HL-60 (cell line): ENCODE data around the gene FBXW7.

ENCODE experiments used
- DNase-seq, 2 experiments: peaks; one replicate each; pipeline ENCODE4 v3.0.0-alpha.2; 2010 to 2020; ENCODE audit warnings: low read depth in 1 of 2, low spot score in 1 of 2
- H3K27ac ChIP-seq: fragments of 250-450 bp; sonication (Bioruptor Pico); replicated peaks from 2 replicates; pipeline ENCODE4 v1.5.1; 2020; ENCODE audit warnings: mild to moderate bottlenecking, moderate library complexity
- H3K27me3 ChIP-seq: fragments of 250-450 bp; sonication (Bioruptor Pico); 2 replicates; pipeline ENCODE4 v1.5.1; 2021; ENCODE audit warnings: mild to moderate bottlenecking, moderate library complexity; ENCODE audit not compliant: insufficient read depth, poor library complexity, severe bottlenecking
- H3K4me3 ChIP-seq: replicated peaks from 2 replicates; pipeline ENCODE4 v1.5.1; 2011; ENCODE audit warnings: mild to moderate bottlenecking, control low read depth, low read length; ENCODE audit not compliant: insufficient read depth
- GABPA ChIP-seq: IDR thresholded peaks from 2 replicates; pipeline ENCODE4 v1.6.1; 2012; ENCODE audit warnings: low read depth
- POLR2AphosphoS5 ChIP-seq: IDR thresholded peaks from 2 replicates; pipeline ENCODE4 v1.6.1; 2012; ENCODE audit warnings: low read depth
- SPI1 ChIP-seq: IDR thresholded peaks from 2 replicates; pipeline ENCODE4 v1.6.1; 2012; ENCODE audit warnings: low read depth, mild to moderate bottlenecking, borderline replicate concordance
- TF ChIP-seq, protein P1 (sequence below): IDR thresholded peaks from one replicate; pipeline ENCODE4 v1.5.1; 2011; ENCODE audit warnings: low read length, control low read depth, inconsistent platforms; ENCODE audit not compliant: insufficient read depth
- TF ChIP-seq, protein P2 (sequence below): IDR thresholded peaks from 2 replicates; pipeline ENCODE4 v1.6.1; 2012; ENCODE audit warnings: low read depth; ENCODE audit not compliant: insufficient replicate concordance

Gene FBXW7

DNA sequence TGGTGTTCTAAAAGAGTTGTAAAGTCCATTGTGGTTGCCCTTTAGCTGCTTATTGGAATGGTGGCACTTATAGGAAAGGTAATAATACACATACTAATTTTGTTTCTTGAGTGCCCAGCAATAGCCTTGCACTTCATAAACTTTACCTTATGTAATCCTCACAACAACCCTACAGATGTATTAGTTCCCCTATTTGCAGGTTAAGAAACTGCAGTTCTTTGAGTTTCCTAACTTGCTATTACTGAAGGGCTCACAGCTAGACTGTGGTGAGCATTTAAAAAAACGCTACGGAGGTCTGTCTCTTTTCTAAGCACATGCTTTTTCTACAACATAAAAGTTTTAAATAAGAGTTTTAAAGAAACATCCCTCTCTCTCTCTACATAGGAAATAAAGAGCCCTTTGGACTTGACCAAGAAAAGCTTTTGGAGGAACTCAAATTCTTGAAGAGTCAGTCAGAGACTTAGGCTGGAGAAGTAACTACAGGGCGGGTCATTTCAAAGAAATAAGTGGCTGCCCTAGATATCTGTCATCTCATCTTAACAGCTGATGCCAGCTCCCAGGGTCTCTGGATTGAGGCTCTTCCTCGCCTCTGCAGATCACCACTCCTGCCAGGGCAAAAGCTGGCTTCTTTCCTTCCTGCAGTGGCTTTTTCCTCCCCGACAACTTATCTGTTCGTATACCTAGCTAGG, 42.0 kb upstream of the FBXW7 start:
- no peak overlapping the region for H3K27ac ChIP-seq
- peak in 1 of 2 experiments; percentile 55 for DNase-seq
- TF ChIP-seq SPI1 (no peak), POLR2AphosphoS5 (no peak), GABPA (no peak)
- TF ChIP-seq, protein P1, sequence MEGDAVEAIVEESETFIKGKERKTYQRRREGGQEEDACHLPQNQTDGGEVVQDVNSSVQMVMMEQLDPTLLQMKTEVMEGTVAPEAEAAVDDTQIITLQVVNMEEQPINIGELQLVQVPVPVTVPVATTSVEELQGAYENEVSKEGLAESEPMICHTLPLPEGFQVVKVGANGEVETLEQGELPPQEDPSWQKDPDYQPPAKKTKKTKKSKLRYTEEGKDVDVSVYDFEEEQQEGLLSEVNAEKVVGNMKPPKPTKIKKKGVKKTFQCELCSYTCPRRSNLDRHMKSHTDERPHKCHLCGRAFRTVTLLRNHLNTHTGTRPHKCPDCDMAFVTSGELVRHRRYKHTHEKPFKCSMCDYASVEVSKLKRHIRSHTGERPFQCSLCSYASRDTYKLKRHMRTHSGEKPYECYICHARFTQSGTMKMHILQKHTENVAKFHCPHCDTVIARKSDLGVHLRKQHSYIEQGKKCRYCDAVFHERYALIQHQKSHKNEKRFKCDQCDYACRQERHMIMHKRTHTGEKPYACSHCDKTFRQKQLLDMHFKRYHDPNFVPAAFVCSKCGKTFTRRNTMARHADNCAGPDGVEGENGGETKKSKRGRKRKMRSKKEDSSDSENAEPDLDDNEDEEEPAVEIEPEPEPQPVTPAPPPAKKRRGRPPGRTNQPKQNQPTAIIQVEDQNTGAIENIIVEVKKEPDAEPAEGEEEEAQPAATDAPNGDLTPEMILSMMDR = no peak
- TF ChIP-seq, protein P2, sequence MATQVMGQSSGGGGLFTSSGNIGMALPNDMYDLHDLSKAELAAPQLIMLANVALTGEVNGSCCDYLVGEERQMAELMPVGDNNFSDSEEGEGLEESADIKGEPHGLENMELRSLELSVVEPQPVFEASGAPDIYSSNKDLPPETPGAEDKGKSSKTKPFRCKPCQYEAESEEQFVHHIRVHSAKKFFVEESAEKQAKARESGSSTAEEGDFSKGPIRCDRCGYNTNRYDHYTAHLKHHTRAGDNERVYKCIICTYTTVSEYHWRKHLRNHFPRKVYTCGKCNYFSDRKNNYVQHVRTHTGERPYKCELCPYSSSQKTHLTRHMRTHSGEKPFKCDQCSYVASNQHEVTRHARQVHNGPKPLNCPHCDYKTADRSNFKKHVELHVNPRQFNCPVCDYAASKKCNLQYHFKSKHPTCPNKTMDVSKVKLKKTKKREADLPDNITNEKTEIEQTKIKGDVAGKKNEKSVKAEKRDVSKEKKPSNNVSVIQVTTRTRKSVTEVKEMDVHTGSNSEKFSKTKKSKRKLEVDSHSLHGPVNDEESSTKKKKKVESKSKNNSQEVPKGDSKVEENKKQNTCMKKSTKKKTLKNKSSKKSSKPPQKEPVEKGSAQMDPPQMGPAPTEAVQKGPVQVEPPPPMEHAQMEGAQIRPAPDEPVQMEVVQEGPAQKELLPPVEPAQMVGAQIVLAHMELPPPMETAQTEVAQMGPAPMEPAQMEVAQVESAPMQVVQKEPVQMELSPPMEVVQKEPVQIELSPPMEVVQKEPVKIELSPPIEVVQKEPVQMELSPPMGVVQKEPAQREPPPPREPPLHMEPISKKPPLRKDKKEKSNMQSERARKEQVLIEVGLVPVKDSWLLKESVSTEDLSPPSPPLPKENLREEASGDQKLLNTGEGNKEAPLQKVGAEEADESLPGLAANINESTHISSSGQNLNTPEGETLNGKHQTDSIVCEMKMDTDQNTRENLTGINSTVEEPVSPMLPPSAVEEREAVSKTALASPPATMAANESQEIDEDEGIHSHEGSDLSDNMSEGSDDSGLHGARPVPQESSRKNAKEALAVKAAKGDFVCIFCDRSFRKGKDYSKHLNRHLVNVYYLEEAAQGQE = no peak
- H3K4me3 ChIP-seq = no peak overlapping the region
- H3K27me3 ChIP-seq = peaks cover 9% of the 10 kb centered on the region

DNA sequence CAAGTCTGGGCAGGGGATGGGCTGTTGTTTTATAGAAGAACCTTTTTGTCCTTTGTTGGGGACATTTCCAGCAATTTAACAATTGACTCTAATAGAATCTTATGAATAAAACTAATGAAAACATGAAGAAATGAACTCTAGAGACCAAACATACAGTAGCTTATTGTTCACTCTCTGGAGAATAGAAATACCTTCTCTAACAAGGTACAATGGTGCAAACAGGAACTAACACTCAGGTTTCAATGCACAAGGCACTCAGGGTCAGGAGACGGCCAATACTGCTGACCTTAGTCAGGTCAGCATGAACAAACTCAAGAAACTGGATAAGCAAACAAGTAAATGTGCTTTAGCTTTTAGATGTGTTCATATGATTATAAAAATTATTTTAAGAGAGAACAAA, 39.6 kb upstream of the FBXW7 start:
- no peak overlapping the region for H3K4me3 ChIP-seq
- H3K27ac ChIP-seq = no peak overlapping the region
- H3K27me3 ChIP-seq = peaks cover 13% of the 10 kb centered on the region
- DNase-seq = no peak
- no peak for TF ChIP-seq GABPA
- TF ChIP-seq SPI1 = no peak
- TF ChIP-seq POLR2AphosphoS5 = no peak
- TF ChIP-seq, protein P2 = no peak
- TF ChIP-seq, protein P1 = no peak

DNA sequence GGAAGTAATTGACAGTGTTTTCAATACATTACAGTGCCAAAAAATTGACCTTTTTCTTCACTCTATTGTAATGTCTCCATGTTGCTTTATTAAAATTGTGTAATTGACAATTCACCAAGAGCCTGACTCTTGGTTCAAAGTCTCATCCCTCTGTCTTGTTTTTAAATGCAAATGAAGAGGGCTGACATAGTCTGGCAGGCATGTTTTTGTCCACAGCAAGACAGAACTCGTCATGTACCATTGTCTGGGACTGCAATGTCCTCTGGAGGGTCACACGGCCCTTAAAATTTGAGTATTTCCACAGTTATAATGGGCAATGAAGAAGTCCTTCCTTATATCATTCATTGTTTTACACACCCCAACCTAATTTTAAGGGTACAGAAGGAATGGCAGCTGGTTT, 38.0 kb upstream of the FBXW7 start:
- TF ChIP-seq, protein P2 = no peak
- no peak for TF ChIP-seq SPI1
- no peak for TF ChIP-seq GABPA
- TF ChIP-seq, protein P1 = no peak
- no peak for TF ChIP-seq POLR2AphosphoS5
- Histone ChIP-seq H3K4me3 (no peak overlapping the region), H3K27ac (no peak overlapping the region), H3K27me3 (peaks cover 17% of the 10 kb centered on the region)
- DNase-seq = no peak
